ENCODE results near the gene B3GALT2.
"Not testable (repeated sequence)": the region's sequence is repeated elsewhere in the genome, so short reads cannot be mapped to it uniquely, and the experiment has no call there.

Gene B3GALT2

GRCh38 chr1:193185901-193186731 lies at the start of gene B3GALT2:
B3GALT2 (minus strand) TSS chr1:193186613; CDS start chr1:193181562, 5,051 bp downstream.
- no peak for DNase-seq (ENCODE audit: low spot score)

GRCh38 chr1:193234530-193234929 lies 48.1 kb upstream of the B3GALT2 start:
- no peak for DNase-seq (ENCODE audit: low spot score)

- DNase-seq (ENCODE audit: low spot score): not testable (repeated sequence)
Observed at GRCh38 chr1:193231146-193231545, 44.7 kb upstream of the B3GALT2 start.

GRCh38 chr1:193229136-193229535 lies 42.7 kb upstream of the B3GALT2 start:
- no peak for DNase-seq (ENCODE audit: low spot score)

GRCh38 chr1:193222056-193222615 lies 35.7 kb upstream of the B3GALT2 start:
- DNase-seq (ENCODE audit: low spot score): no peak

- no peak for DNase-seq (ENCODE audit: low spot score)
Observed at GRCh38 chr1:193221651-193222050, 35.2 kb upstream of the B3GALT2 start.

GRCh38 chr1:193219391-193219790 lies 33.0 kb upstream of the B3GALT2 start:
- no peak for DNase-seq (ENCODE audit: low spot score)

- no peak for DNase-seq (ENCODE audit: low spot score)
Observed at GRCh38 chr1:193216920-193217319, 30.5 kb upstream of the B3GALT2 start.

- no peak for DNase-seq (ENCODE audit: low spot score)
Observed at GRCh38 chr1:193213998-193214397, 27.6 kb upstream of the B3GALT2 start.

GRCh38 chr1:193212637-193213036 lies 26.2 kb upstream of the B3GALT2 start:
- DNase-seq (ENCODE audit: low spot score): no peak

- no peak for DNase-seq (ENCODE audit: low spot score)
Observed at GRCh38 chr1:193211539-193211938, 25.1 kb upstream of the B3GALT2 start.

- no peak for DNase-seq (ENCODE audit: low spot score)
Observed at GRCh38 chr1:193210996-193211395, 24.6 kb upstream of the B3GALT2 start.

- DNase-seq (ENCODE audit: low spot score): no peak
Observed at GRCh38 chr1:193201021-193201420, 14.6 kb upstream of the B3GALT2 start.

- no peak for DNase-seq (ENCODE audit: low spot score)
Observed at GRCh38 chr1:193199940-193200339, 13.5 kb upstream of the B3GALT2 start.

GRCh38 chr1:193192586-193192985 lies 6.2 kb upstream of the B3GALT2 start:
- no peak for DNase-seq (ENCODE audit: low spot score)

GRCh38 chr1:193190096-193190744 lies 3.8 kb upstream of the B3GALT2 start:
- DNase-seq (ENCODE audit: low spot score): no peak

- DNase-seq (ENCODE audit: low spot score): no peak
Observed at GRCh38 chr1:193189442-193190095, 3.2 kb upstream of the B3GALT2 start.

- DNase-seq (ENCODE audit: low spot score): not testable (repeated sequence)
Observed at GRCh38 chr1:193188915-193189314, 2.5 kb upstream of the B3GALT2 start.

- no peak for DNase-seq (ENCODE audit: low spot score)
Observed at GRCh38 chr1:193187114-193187513, 701 bp upstream of the B3GALT2 start.

- no peak for DNase-seq (ENCODE audit: low spot score)
Observed at GRCh38 chr1:193185211-193185610, 1.2 kb downstream of the B3GALT2 start.

- no peak for DNase-seq (ENCODE audit: low spot score)
Observed at GRCh38 chr1:193184776-193185175, 1.6 kb downstream of the B3GALT2 start.

- no peak for DNase-seq (ENCODE audit: low spot score)
Observed at GRCh38 chr1:193183019-193183627, 3.3 kb downstream of the B3GALT2 start.

All from HuH-7.5 (cell line).